Breast epithelium (tissue), 4 donors: Measurements from ENCODE around the gene ATXN1. TPM values are rescaled to one million over a fixed set of nuclear protein-coding genes. Genes with fewer than 3 reads are reported as not detected.

ENCODE experiments used
- DNase-seq, 2 donors: peaks; one replicate each; pipeline ENCODE4 v3.0.0-alpha.2; 2019; ENCODE audit warnings: low spot score in 2 of 2
- H3K27ac ChIP-seq, 2 donors: fragments of 200-600 bp; sonication (generic) in 1 of 2; one replicate each; pipeline ENCODE4 v1.5.1; 2016 to 2019; ENCODE audit warnings: mild to moderate bottlenecking in 1 of 2
- H3K27me3 ChIP-seq, 2 donors: fragments of 200-600 bp; sonication (generic) in 1 of 2; one replicate each; pipeline versions ENCODE4 v1.5.1 to v1.6.0; 2017 to 2019; ENCODE audit warnings: control low read depth in 1 of 2, mild to moderate bottlenecking in 1 of 2
- H3K36me3 ChIP-seq: fragments of 200-600 bp; one replicate; pipeline ENCODE4 v1.5.1; 2019
- H3K4me1 ChIP-seq, 2 donors: fragments of 200-600 bp; sonication (generic); one replicate each; pipeline ENCODE4 v1.5.1; 2016 to 2019; ENCODE audit warnings: control low read depth in 1 of 2
- H3K4me3 ChIP-seq, 3 donors: fragments of 200-600 bp; sonication (generic); 1 replicate in 2 of 3; 2 replicates in 1 of 3; pipeline ENCODE4 v1.5.1; 2016 to 2019; ENCODE audit warnings: mild to moderate bottlenecking in 3 of 3, moderate library complexity in 2 of 3
- H3K9me3 ChIP-seq, 2 donors: fragments of 200-600 bp; sonication (generic) in 1 of 2; one replicate each; pipeline ENCODE4 v1.5.1; 2016 to 2019; ENCODE audit warnings: control low read depth in 1 of 2
- POLR2A ChIP-seq: fragments of 450-650 bp; IDR thresholded peaks from one replicate; pipeline ENCODE4 v1.6.1; 2016; ENCODE audit warnings: antibody characterized with exemption, mild to moderate bottlenecking, moderate library complexity
- POLR2AphosphoS5 ChIP-seq, 3 donors: sonication (generic); formaldehyde crosslinking; IDR thresholded peaks; one replicate each; pipeline ENCODE4 v1.6.1; 2017; ENCODE audit warnings: antibody characterized with exemption in 3 of 3
- intact Hi-C: fragments of 100-400 bp; cut with DNase I; formaldehyde crosslinking; loops from one replicate; pipeline ENCODE4 v1.15.1; 2023; ENCODE audit warnings: low total_unique reads
- total RNA-seq, 3 donors: library from RNA; depleted of rRNA; stranded (reverse); fragments of >200 nt; gene quantifications; one replicate each; pipeline ENCODE4 v1.1.0, GENCODE V29; 2016
- TF ChIP-seq, protein P1 (sequence below), 3 donors: fragments of 450-650 bp; IDR thresholded peaks; one replicate each; pipeline ENCODE4 v1.5.1; 2016 to 2017; ENCODE audit warnings: antibody characterized with exemption in 3 of 3, mild to moderate bottlenecking in 3 of 3, moderate library complexity in 3 of 3

ATXN1 gene
- total RNA-seq, 3 donors from 2014 or later: 26.7 to 63.2 (median 37.4) TPM

- H3K4me1 ChIP-seq: peaks cover 0 to 4% of the 10 kb centered on the region in 2 donors
- no peaks in the 10 kb centered on the region for H3K27me3 ChIP-seq
- DNase-seq: no peak
- no peak overlapping the region for H3K4me3 ChIP-seq
- no peaks in the 10 kb centered on the region for H3K9me3 ChIP-seq
- intact Hi-C loops: no loop called here
- no peaks in the 10 kb centered on the region for H3K36me3 ChIP-seq
- TF ChIP-seq POLR2AphosphoS5 (IDR thresholded peaks at IDR 0.05): no peak
- TF ChIP-seq, protein P1, sequence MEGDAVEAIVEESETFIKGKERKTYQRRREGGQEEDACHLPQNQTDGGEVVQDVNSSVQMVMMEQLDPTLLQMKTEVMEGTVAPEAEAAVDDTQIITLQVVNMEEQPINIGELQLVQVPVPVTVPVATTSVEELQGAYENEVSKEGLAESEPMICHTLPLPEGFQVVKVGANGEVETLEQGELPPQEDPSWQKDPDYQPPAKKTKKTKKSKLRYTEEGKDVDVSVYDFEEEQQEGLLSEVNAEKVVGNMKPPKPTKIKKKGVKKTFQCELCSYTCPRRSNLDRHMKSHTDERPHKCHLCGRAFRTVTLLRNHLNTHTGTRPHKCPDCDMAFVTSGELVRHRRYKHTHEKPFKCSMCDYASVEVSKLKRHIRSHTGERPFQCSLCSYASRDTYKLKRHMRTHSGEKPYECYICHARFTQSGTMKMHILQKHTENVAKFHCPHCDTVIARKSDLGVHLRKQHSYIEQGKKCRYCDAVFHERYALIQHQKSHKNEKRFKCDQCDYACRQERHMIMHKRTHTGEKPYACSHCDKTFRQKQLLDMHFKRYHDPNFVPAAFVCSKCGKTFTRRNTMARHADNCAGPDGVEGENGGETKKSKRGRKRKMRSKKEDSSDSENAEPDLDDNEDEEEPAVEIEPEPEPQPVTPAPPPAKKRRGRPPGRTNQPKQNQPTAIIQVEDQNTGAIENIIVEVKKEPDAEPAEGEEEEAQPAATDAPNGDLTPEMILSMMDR (IDR thresholded peaks at IDR 0.05): peak in 2 of 3 donors; percentile 32 to 47
- H3K27ac ChIP-seq: no peak overlapping the region
Measured at GRCh38 chr6:16764188-16764950, 3.1 kb upstream of the ATXN1 start.

DNA sequence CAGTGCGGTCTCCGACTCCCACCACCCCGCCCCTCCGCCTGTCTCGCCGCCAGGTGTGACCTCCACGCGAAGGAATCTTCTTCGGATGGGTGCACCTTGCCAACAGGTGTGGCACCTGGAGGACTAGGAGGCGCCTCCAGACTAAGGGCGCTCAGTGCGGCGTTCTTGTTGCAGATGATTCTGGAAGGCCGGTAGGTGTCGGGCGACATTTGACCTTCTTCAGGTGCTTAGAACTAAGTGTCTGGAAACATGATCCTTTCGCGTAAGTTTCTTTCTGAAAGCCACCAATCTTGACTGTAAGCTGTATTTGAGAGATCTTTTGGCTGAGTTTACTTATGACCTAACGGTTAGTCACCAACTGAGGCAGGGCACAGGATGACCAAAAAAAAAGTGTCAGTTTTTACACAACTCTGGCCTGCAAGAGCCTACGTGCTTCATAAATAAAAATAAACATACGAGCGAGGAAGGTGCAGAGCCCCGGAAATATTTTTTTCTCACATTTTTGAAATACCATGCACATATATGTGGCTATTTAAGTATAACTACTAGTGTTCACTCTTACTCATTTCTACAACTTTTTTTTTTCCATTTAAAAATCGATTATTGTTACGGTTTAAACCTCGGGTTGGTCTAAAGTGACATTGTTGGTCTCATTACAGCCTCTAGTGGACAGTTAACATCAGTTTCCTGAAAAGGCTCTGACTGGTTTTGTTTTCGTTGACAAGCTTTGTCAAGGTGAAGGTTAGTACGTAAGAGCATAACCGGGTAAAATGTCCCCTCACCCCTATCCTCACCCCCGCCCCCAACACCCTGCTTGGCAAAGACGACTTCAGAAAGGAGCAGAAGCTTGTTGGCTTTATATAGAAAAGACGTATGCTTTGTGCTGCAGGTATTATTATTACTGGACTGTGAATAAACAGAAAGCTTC lies 1.6 kb upstream of the ATXN1 start:
- no peaks in the 10 kb centered on the region for H3K9me3 ChIP-seq
- intact Hi-C loops: no loop called here
- peak overlapping the region; percentile 97 to 99 for H3K27ac ChIP-seq
- H3K4me3 ChIP-seq: peak overlapping the region; percentile 84 to 97 (median 93)
- H3K27me3 ChIP-seq: no peaks in the 10 kb centered on the region
- TF ChIP-seq, protein P1 (IDR thresholded peaks at IDR 0.05): peak; percentile 75 to 87 (median 79)
- TF ChIP-seq POLR2A (no peak), POLR2AphosphoS5 (IDR thresholded peaks at IDR 0.05) (peak in 1 of 3 donors; percentile 56)
- peaks cover 0 to 3% of the 10 kb centered on the region in 2 donors for H3K4me1 ChIP-seq
- DNase-seq: peak; percentile 77 to 85
- H3K36me3 ChIP-seq: no peaks in the 10 kb centered on the region

DNA sequence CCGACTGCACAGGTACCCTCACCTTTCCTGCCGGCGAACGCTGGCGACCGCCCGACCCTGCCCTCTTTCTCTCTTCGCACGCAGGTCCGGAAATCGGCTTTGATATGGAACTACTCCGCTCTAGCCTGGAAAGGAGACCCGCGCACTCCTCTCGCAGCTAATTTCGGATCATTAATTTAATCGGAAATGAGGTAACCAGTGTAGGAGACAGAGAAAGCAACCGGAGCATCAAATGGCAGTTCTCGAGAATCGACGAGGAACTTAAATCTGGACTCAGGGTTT lies 949 bp upstream of the ATXN1 start:
- TF ChIP-seq POLR2AphosphoS5 (IDR thresholded peaks at IDR 0.05) (no peak), POLR2A (no peak)
- TF ChIP-seq, protein P1 (IDR thresholded peaks at IDR 0.05): no peak
- no peak for DNase-seq
- H3K9me3 ChIP-seq: no peaks in the 10 kb centered on the region
- peak overlapping the region; percentile 97 to 99 for H3K27ac ChIP-seq
- intact Hi-C loops: no loop called here
- H3K27me3 ChIP-seq: no peaks in the 10 kb centered on the region
- peaks cover 0 to 3% of the 10 kb centered on the region in 2 donors for H3K4me1 ChIP-seq
- H3K36me3 ChIP-seq: no peaks in the 10 kb centered on the region
- H3K4me3 ChIP-seq: peak overlapping the region; percentile 84 to 97 (median 93)

DNA sequence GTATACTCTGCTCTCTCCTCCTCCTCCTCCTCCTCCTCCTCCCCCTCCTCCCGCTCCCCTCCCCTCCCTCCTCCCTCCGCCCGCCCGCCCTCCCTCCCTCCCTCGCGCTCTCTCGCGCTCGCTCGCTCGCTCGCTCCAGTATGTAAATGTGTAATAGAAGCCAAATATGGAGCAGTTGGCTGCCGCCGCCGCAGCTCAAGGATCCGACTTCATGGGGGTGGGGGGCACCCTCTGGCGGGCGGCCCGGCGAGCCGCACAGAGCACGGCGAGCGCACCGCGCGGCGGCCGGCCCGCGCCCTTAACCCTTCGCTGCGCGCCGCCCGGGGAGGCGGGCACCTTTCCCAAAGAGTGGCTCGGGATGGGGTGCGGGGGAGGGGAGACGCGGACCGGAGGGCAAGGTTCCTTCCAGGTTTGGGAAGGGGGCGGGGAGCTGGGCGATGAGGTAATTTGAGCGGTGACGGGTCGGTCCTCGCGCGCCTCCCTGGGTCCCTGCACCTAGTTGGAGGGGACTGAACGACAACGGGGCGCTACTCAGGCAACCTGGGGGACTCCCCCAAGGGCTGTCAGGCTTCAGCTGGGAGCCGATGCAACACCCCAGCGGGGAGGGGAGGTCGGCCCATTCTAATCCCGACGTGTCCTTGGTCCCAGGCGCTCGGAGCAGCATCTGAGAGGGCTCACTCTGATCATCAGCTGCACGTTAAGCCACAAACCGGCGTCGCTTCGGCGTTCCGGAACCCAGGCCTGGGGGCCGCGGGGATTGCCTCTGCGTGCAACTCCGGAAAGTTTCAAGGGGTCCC lies 409 bp upstream of the ATXN1 start:
- peak overlapping the region; percentile 84 to 97 (median 93) for H3K4me3 ChIP-seq
- H3K4me1 ChIP-seq: peaks cover 0 to 3% of the 10 kb centered on the region in 2 donors
- H3K27me3 ChIP-seq: no peaks in the 10 kb centered on the region
- H3K36me3 ChIP-seq: no peaks in the 10 kb centered on the region
- H3K27ac ChIP-seq: peak overlapping the region; percentile 97 to 99
- TF ChIP-seq POLR2AphosphoS5 (IDR thresholded peaks at IDR 0.05): peak in 2 of 3 donors; percentile 42 to 83
- peak; percentile 29 for TF ChIP-seq POLR2A
- TF ChIP-seq, protein P1 (IDR thresholded peaks at IDR 0.05): peak in 1 of 3 donors; percentile 14
- H3K9me3 ChIP-seq: no peaks in the 10 kb centered on the region
- intact Hi-C loops: no loop called here
- peak; percentile 89 to 90 for DNase-seq
